OCI-LY3 (cell line): ENCODE results near the gene TENM4.

Experiments
- CTCF ChIP-seq: fragments of 200-600, 300-600 bp; sonication (generic); IDR thresholded peaks from 2 replicates; pipeline ENCODE4 v1.5.1; 2014; ENCODE audit warnings: antibody characterized with exemption, low read length, low read depth
- EZH2phosphoT487 ChIP-seq: fragments of 200-600 bp; shearing (Covaris generic); IDR thresholded peaks from 2 replicates; pipeline ENCODE4 v1.6.1; 2018; ENCODE audit warnings: antibody characterized with exemption, mixed run types, low read depth

DNA sequence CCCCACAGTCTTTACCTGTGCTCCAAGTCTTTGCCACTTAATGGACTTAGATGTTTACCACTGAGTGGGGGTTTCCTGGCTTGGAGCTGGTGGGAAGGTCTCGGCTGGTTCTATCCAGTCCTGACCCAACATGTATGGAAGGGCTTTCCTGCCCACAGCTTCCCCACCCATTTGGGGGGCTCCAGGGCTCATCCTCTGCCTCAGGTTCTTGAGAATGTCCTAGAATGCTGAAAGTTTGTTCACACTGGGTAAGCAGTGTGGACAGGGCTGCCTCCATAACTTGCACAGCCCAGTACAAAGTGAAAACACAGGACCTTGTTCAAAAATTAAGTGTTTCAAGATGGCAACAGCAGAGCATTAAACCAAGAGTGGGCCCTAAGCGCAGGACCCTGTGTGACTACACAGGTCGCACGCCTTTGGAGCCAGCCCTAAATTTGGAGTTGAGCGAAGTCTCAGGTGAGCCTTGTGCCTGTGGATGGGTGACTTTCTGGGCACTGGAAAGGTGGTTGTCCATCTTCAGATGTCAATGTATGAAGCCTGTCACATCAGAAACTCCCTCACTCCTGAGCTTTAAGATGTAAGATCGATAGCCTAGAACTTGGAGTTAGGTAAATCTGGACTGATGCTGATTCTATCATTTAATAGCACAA is 793.4 kb downstream of the TENM4 start:
- TF ChIP-seq CTCF, result no peak
- no peak for TF ChIP-seq EZH2phosphoT487
